GM19463 (cell line): ENCODE results near the gene DDIT4.
A peak's percentile ranks its signal among the peaks of the same experiment; 100 is the strongest.

ENCODE experiments used
- ATAC-seq: cut with Tn5 transposase; IDR thresholded peaks from one replicate; pipeline ENCODE4 v1.9.1; 2021; ENCODE audit warnings: mild to moderate bottlenecking, moderate library complexity; ENCODE audit not compliant: unreplicated experiment

Gene DDIT4

DNA sequence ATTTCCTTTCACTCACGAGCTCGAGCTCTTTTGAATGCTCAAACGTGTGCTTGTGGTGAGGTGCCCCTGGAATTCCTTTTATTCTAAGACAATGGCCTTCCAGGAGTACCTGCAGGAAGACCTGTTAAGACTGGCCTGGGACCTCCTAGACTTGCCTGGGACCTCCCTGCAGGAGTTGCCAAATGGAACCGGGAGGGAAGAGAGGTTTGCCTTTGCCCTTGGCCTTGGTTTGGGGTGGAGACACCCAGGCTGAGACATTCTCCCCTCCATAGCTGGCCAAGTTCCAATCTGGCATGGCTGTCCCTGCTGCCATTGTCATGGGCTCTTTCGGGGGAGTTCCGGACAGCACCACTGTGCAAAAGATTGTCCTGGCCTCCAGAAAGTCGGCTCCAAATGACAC lies 41.3 kb downstream of the DDIT4 start:
- ATAC-seq: no peak

DNA sequence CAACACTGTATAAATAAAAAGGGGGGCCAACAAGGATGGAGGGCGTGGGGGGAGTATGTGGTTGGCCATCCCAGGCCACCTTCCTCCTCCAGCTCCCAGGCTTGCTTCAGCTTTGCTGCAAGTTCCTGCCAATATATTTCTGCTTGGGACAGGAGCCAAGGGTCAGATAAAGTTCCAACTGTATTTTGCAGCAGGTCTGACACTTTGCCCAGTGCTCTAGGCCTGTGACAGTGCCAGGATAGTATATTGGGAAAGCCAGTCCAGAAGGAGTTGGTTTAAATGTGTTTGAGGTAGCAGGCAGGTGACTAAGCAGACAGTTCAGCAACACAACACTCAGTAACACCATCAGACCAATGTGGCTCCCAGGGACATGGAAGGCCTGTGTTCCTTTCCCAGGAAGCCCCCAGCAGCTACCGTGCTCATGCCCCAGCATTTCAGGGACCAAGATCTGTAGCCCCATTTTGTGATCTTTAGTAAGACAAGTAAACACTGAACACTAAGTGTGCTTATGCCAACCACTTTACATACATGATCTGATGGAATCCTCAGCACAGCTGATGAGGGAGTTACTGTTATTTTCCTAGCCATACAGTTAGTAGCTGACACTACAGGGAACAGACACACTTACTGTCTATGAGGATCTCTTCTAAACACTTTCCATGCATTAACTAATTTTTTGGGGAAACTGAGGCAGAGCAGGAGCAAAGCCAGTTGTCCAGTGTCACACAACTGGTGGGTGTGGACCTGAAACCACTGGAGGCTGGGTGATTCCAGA lies 42.1 kb downstream of the DDIT4 start:
- no peak for ATAC-seq

DNA sequence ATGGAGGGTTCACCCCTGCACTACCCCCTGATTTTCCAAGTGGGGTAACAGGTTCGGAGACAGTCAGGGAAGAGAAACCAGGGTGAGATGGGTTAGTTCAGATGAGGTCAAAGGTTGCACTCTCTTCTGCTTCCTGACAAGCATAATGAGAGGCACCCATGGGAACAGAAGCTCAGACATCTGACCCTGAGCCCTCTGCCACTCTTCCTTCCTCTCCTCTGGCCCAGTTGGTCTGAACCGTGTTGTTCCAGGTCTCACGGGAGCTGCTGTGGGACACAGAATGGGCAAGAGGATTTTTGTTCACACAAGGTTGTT lies 42.6 kb downstream of the DDIT4 start:
- no peak for ATAC-seq

DNA sequence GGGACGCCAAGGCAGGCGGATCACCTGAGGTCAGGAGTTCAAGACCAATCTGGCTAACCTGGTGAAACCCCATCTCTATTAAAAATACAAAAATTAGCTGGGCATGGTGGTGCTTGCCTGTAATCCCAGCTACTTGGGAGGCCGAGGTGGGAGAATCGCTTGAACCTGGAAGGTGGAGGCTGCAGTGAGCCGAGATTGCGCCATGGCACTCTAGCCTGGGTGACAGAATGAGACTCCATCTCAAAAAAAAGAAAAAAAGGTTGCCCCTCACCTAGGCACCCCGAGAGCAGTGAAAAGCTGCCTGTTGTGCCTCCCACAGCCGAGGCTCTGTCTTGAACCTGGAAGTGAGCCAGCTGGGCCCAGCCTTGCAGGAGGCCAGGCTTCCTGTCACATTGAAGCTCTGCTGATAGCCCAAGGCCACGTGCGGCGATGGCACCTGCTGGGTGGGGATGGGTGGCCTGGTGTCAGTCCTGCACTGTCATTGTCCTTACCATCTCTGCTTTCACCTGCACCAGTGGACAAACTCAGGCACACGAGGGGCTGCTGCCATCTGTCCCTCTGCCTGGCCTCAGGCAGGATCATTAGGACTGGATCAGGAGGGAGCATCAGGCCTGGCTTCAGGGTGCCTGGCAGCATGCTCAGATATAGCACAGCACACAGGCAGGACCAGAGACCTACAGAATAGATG lies 43.2 kb downstream of the DDIT4 start:
- ATAC-seq: no peak

DNA sequence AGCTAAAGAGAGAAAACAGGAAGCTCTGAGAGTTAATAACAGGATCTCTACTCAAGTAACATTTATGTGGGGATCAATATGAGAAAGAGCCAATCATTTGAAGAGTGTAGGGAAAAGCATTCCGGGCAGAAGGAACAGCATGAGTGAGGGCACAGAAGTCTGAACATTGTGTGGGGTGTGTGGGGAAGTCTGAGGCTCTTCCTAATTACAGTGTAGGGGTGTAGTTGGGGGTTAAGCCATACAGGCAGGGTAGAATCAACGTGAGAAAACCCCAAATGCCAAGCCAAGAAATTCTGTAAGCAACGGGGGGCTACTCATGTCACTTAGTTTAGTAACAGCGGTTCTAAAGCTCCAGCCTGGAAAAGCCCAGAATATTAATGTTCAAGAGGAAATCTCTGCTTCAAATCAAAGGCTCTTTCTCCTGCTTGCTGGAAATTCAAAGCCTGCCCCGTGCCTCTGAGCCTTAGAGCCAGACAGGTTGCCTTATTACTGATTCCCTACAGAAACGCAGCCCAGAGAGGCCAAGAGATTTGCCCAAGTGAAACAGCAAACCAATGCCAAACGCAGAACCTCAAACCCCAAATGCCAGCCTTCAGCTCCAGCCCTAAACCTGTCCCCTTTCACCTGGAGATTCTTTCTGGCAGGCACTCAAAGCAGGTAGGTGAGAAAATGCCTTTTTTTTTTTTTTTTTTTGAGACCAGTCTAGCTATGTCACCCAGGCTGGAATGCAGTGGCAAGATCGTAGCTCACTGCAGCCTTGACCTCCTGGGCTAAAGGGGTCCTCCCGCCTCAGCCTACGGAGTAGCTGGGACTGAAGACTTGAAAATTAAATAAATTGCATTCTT lies 44.9 kb downstream of the DDIT4 start:
- no peak for ATAC-seq

DNA sequence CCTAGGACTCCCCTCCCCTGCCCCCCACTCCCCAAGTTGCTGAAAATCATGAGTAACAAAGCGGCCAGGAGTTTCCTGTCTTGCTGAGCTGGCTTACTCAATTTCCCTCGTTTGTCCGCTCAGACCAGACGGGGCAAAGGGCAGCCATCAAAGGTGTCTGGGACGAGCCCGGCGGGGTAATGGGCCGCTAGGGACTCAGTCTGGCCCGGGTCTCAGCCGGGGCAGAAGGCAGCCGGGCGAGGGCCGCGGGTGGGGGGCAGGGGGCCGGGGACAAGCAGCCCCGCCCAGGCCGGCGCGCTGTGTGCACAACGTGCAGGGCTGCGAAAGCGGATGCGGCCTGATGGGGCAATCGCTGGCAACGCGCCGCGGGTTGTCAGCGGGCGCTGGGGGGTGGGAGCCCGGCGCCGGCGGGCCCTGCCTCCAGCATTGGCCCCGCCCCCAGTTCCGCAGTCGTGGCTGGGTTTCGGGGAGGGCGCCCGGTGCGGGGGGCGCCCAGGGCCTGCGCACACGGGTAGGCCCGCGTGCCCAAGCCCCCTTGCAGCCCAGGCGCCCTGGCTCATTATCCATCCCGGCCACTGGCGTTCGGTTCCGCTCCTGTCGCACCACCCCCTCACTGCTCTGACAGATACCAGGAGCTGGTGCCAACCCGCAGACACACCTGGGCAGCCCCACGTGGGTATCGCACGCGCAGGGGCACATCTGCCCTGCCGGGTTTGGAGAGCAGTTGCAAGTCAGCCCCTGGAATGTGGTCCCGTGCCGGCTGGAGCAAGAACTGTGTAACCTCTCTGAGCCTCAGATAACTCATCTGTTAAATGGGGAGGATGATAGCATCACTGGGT lies 45.9 kb downstream of the DDIT4 start:
- peak; percentile 57 for ATAC-seq

DNA sequence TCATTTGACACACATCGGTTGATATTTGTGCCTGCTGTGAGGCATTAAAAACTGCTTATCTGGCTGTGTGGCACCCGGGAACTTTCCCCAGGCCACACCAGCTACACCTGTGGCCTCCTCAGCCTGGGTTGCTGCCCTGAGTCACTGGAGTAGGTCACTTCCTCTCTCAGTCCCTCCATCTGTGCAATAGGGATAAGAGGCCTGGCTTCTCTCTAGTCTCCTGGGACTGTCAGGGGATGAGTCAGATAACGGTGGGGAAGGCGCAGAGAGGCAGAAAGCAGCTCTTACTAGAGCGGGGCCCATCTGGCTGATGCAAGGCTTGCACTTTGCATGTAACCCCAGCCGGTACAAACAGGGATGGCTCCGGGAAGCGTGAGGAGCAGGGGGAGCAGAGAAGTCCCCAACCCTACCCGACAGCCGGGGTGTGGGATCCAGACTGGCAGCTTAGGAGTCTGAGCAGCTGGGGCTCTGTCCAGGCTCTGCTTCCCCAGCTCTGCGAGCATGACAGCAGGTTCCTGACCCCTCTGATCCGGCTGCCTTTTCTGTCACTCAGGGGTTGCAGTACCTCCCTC lies 47.0 kb downstream of the DDIT4 start:
- ATAC-seq: peak; percentile 62

DNA sequence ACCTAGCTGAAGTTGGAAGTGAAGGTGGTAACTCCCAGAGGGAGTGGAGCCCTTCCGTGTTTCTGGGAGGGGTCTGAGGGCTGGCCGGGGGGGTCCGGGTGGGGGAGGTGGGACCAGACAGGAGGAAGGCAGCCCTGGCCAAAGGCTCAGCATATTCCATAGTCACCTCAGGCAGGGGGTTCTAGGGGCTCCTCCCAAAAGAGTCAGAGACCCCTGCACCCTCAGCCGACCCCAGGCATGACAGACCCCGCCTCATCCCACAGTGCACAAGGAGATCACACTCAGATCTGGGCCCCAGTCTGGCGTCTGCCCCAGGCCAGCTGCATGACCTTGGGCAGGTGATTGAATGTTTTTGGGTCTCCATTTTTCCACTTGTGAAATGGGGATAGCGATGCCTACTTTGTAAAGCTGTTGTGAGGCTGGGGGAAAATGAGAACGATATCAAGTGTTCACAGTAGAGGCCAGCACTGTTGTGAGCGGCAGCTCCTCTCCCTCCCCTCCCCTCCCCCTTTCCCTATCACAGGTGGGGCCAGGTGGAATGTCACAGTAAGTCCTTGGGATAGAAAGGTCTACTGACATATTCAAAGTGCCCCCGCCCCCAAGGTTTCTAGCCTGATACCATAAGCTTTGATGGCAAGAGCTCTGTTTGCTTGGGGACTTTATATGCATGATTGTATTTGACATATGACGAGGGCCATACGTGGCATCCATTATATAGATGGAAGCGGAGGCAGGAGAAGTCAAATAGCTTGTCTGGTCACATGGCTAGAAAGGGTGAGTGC lies 47.7 kb downstream of the DDIT4 start:
- ATAC-seq: no peak

DNA sequence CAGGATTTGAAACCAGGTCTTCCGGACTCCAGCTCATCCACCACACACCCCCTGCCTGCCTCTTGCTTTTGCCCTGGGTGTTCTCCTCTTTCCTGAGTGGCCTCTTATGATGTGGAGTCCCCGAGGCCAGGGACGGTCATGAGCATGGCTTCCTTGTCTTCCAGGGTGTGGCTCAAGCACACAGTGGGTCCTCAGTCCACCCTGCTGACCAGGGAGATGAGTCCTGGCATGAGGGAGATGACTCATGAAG lies 48.2 kb downstream of the DDIT4 start:
- no peak for ATAC-seq

DNA sequence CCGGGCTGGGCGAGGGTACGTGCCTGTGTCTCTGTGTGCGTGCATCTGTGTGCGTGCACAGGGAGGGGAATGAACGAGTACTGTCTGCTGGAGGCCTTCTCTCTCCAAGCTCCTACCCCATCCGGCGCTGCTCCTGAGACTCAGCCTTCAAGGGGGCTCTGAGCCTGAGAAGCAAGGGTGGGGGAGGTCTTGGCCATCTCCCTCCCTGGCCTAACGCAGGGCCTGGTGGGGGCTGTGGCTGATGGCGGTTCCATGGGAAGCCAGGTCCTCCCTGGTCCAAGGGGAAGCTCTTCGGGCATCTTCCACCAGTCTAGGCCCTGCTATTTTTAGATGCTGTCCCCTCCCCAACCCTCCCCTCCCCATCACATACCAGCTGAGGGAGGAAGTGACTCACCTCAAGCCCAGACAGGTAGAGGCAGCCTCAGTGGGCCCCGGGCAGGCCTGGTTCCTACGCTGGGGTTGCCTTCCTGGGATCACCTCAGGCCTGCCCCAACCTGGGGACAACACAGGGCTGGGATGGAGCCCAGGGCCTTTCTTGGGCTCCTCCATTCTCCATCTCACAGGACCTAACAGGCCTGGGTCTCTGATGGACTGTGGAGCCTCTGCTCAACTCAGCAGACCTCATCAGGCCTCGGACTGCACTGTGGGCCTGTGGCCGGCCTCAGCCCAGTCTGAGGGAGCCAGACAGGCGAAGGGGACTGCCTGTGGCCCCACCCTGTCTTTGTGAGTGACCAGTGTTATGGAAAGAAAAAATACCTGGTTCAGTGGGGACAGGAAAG lies 48.7 kb downstream of the DDIT4 start:
- ATAC-seq: no peak

DNA sequence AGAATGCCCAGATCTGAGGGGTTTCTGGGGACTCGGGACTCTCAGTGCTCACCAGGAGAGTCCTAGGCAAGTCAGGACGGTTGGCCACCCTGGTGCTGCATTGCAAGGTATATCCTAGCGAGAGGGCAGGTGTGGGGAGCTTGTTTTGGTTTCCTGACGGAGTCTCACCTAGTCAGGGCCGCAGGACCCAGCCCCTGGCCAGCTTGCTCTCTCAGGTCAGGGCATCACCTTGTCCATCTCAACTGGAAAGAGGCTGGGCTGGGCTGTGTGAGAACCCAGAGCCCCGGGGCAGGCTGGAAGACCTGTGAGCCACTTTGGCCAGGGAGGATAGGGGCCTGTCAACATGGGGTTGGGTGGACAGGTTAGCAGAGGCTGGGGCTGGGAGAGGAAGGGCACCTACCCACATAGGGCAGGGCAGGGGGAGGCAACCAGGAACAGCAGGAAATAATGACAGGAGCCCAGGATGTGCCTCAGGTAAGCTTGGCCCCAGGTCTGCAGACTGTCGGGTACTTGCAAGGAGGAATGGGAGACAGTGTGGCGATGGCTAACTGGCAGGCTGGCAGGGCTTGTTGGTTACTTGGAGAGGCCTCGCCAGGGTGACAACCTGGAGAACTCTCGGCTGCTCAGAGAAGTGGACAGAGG lies 49.5 kb downstream of the DDIT4 start:
- no peak for ATAC-seq

DNA sequence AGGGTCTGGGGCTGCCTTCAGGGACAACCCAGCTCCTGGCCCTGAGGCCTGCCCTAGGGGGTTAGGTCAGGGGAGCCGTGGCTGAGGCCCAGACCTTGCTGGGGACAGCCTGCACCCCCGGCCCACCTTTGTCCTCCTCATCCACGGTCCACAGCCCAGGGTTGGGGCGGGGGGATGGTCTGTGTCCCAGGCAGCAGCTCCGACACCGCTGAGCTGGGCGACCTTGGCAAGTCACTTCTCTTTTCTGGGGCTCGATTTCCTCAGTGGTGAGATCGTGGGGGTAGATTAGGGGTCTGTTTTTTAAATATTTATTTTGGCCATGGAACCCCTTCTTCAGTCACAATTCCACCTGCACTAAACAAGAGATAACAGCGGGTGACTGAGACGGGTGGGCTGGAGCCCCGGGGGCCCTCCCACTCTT lies 50.1 kb downstream of the DDIT4 start:
- no peak for ATAC-seq
